Islet precursor cell (in vitro differentiated cells): Measurements from ENCODE around the gene PDE4DIP.
"Not testable (repeated sequence)": the region's sequence is repeated elsewhere in the genome, so short reads cannot be mapped to it uniquely, and the experiment has no call there.

Experiments
- DNase-seq: peaks from one replicate; pipeline ENCODE4 v3.0.0-alpha.2; 2018

The PDE4DIP gene

DNA sequence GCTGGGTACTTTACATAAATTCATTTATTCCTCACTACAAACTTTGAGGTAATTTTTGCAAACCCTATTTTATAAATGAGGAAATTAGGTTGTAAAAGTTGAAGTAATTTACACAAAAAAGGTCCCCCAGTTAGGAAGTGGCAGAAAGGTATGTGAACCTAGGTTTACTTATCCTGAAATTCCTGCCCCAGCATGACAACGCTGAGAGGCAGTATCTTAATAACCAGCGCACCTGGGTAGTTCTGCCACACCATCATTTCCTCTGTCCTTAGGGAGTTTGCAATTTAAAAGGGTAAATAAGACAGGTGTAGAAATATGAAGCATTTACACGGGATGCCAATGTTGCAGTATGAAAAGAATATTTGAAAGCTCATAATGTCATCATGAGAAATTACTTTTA lies 79.6 kb downstream of the PDE4DIP start:
- DNase-seq: not testable (repeated sequence)

DNA sequence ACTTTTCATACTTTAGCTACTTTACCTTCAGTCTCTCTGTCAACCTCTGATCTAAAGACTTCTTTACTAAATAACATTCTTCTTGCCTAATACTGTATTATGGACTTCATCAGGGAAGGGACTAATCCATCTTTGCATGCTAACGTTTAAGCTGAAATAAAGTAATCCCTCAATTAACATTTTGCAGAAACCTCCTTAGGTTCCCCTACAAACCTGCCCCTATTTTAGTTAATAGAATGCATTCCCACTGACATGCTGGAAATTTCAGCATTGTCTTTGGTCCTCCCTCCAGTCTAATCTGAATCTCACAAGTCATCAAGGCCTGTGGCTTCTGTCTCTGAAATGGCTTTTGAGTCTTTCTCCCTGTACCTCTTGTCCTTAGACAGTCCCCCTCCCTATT lies 83.4 kb downstream of the PDE4DIP start:
- DNase-seq: not testable (repeated sequence)

DNA sequence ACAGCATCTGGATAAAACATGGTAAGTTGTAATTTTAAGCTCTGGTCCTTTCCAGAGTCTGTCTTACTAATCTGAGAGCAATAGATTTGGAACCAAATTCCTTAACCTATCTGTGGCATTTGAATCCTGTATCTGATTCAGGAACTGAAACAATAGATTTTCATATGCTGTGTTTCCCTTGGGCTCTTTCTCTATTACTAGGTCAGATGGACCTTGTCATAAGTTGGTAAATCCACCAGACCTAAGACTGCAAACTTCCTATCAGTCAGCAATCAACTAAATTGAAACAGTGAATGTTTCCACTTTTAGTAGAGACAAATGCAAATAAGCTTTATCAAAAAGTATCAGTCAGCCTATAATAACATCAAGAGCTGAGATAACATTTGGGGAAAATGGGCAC lies 85.0 kb downstream of the PDE4DIP start:
- not testable (repeated sequence) for DNase-seq

DNA sequence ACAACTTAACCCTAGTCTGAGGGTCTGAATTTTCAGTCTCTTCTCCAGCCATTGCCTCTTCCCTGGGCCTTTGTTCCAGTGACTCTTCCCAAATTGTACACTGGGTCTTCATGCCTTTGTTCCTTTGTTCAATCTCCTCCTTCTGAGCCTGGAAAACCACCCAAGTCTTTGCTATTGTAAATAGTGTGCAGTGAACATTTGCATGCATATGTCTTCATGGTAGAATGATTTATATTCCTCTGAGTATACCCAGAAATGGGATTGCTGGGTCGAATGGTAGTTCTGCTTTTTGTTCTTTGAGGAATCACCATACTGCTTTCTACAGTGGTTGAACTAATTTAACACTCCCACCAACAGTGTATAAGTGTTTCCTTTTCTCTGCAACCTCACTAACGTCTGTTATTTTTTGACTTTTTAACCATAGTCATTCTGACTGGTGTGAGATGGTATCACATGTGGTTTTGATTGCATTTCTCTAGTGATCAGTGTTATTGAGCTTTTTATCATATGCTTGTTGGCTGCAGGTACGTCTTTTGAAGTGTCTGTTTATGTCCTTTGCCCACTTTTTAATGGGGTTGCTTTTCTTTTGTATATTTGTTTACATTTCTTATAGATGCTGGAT lies 91.3 kb downstream of the PDE4DIP start:
- DNase-seq: not testable (repeated sequence)

DNA sequence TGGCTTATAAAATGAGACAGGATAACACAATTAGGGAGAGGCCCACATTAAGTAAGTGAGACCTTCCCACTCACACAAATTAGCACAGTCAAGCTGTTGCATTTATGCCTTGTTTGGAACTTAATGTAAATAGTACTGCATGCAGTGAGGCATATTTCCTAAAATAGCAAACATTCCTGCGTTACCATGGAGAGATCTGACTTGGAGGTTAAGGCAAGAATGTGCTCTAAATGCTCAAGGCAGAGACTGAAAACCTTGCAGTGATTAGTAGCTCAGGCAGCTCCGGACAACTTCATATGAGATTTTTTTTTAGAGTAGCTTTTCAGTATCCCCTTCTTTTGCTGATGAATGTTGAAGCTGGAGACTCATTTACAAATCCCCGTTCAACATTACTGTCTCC lies 98.7 kb downstream of the PDE4DIP start:
- DNase-seq: not testable (repeated sequence)

DNA sequence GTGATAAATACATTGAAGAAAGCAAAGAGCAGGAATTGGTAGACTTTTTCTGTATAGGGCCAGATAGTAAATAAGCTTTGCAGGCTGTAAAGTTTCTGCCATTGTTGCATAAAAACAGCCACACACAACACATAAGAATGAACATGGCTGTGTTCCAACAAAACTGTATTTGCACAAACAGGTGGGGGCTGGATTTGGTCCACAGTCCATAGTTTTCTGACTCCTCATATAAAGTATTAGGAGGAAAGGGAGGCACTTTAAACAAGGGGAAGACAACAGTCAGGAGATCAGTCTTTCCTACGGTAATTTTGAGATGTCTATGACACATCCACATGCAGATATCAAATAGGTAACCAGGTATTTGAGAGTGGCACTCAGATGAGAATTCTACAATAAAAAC lies 100.9 kb downstream of the PDE4DIP start:
- DNase-seq: not testable (repeated sequence)

DNA sequence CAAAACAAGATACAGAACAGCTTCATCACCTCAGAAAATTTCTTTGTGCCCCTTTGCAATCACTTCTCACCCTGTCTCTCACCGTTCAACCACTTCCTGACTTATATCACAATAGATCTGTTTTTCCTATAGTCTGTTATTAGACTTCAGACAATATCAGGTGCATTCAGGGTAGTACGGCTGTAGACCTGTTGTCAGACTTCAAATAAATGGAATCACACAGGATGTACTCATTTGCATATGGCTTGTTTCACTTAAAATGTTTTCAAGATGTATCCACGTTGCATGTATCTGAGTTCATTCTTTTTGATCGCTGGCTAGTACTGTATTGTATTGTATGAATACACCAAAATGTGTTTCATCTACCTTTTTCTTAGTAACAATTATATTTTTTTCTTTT lies 104.5 kb downstream of the PDE4DIP start:
- DNase-seq: not testable (repeated sequence)

DNA sequence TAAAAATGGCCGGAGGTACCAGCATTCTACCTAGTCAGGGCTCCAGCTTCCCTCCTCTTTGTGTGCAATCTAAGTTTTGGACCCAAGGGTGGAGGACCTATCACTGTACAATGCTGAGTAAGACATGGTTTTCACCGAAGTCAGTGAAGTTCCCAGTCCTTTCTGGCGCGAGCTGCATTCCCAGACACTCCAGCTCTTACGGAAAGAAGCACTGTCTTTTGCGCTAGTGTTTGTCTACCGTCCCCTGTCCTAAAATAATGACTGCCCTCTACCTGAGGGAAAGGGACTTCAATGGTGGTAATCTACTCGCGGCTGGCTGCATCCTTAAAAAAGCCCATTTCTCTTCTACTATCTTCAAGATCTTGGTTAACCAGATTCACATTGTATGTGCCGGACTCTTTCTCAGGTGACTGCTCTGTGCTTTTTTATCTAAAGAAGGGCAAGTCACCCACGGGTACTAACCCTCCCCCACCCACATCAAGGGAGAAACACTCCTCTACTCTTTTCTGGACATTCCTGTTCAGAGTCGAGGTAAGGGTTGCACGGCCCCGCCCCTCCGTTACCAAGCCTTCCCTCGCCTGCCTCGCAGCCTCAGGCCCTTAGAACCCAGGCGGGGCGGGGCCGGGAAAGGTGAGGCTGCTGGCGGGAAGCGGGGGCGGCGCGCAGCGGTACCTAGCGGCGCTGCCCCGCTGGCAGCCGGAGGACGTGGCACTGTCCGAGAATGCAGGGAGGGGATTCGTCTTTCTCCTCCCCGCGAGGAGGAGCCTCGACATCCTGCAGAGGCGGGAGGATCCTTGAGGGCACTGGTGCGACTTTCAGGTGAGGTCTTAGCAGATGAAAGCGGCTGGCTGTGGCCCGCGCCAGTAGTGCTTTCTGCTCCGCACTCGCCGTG lies 107.4 kb downstream of the PDE4DIP start:
- DNase-seq: peak; percentile 94

DNA sequence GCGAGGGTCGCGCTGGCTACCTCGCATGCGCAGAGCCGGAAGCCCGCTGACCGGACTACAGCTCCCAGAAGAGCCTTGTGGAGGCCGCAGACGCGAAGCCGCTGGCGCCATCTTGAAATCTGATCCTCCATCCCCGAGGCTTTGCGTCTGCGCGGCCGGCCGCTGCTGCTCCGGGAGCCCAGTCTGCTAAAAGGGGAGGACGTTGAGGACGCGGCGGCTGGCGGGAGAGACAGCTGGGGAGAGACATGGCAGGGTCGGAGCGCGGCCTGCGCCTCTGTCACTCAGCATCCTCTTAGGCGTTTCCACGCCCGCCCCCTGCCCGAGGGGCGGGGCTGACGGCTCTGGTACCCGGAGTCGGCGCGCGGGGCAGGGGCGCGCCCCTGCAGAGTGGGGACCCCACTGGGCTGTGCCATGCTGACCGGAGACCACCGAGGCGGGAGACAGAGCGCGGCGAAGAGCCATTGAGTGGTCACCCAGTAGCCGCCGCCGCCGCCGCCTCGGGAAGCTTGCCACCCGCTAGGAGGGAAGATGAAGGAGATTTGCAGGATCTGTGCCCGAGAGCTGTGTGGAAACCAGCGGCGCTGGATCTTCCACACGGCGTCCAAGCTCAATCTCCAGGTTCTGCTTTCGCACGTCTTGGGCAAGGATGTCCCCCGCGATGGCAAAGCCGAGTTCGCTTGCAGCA lies 108.2 kb downstream of the PDE4DIP start:
- DNase-seq: not testable (repeated sequence)

DNA sequence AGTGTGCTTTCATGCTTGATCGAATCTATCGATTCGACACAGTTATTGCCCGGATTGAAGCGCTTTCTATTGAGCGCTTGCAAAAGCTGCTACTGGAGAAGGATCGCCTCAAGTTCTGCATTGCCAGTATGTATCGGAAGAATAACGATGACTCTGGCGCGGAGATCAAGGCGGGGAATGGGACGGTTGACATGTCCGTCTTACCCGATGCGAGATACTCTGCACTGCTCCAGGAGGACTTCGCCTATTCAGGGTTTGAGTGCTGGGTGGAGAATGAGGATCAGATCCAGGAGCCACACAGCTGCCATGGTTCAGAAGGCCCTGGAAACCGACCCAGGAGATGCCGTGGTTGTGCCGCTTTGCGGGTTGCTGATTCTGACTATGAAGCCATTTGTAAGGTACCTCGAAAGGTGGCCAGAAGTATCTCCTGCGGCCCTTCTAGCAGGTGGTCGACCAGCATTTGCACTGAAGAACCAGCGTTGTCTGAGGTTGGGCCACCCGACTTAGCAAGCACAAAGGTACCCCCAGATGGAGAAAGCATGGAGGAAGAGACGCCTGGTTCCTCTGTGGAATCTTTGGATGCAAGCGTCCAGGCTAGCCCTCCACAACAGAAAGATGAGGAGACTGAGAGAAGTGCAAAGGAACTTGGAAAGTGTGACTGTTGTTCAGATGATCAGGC lies 108.8 kb downstream of the PDE4DIP start:
- peak; percentile 49 for DNase-seq

DNA sequence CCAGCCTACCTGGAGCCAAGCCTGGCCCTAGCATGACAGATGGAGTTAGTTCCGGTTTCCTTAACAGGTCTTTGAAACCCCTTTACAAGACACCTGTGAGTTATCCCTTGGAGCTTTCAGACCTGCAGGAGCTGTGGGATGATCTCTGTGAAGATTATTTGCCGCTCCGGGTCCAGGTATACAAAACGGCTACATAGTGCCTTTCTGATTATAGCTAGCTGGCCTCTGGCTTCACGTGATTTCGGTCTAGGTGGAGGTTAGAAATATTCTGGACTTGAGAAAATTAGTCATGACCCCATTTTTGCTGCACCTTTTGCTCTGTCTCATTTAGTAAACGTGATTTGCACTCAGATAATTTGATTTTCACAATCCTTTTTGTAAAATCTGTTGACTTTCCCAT lies 109.5 kb downstream of the PDE4DIP start:
- not testable (repeated sequence) for DNase-seq

DNA sequence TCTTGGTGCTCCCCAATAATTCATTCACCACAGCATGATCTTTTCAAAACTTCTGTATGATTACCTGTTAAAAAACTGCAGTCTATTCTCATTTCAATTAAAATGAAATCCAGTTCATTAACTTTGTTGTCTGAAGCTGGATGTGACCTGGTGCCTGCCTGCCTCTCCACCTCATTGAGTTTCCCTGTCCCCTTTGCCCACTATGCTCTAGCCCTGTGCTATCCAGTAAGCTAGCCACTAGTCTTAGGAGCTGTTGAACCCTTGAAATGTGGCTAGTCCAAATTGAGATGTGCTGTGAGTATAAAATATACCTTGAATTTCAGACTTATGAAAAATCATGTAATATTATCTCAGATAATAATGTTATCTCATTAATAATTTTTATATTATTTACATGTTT lies 114.1 kb downstream of the PDE4DIP start:
- not testable (repeated sequence) for DNase-seq

DNA sequence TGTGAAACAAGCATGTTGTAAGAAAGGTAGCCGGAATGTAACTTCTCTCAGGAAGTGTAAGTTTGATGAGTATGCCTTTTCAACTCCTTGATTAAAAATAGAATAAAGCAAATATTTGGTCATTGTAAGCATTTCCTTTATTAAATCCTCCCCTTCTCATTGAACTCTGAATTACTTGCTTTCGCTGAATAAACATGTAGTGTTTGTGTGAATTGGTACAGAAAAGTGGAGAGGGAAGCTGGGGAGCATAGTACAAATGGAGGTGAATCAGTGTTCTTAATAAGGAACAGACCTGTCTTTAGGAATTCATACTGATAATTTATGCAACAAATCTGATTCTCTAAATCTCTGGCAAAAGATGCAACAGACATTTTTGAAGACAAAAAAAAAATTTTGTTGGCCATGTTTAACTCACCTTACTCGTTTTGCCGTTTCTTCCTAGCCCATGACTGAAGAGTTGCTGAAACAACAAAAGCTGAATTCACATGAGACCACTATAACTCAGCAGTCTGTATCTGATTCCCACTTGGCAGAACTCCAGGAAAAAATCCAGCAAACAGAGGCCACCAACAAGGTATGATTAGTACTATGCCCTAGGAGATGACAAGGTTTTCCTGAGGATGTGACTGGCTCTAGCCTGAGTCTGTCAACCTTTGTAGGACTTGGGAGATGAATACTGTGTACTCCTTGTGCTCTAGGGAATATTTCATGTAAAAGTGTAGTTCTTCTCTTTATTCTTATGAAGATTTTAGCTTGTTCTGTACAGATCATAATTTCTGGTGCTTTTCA lies 116.2 kb downstream of the PDE4DIP start:
- not testable (repeated sequence) for DNase-seq

DNA sequence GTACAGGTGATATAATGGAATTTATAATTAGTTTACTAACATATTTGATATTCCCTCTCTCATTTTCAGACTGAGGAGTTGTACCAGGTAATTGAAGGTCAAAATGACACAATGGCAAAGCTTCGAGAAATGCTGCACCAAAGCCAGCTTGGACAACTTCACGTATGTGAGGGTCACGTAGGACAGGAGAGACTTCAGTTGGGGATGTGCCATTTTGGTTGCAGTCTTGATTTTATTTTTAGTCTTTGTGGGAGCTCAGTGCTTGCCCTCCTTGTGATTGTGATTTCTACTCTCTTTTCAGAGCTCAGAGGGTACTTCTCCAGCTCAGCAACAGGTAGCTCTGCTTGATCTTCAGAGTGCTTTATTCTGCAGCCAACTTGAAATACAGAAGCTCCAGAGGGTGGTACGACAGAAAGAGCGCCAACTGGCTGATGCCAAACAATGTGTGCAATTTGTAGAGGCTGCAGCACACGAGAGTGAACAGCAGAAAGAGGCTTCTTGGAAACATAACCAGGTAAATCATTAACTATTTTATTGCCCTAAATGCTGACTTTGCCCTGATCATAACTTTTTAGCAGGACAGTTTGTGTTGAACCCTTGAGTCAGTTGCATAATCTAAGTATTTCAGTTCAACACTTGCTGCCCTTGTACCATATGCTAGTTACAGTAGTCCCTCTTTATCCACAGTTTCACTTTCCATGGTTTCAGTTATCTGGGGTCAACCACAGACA lies 118.1 kb downstream of the PDE4DIP start:
- DNase-seq: not testable (repeated sequence)

DNA sequence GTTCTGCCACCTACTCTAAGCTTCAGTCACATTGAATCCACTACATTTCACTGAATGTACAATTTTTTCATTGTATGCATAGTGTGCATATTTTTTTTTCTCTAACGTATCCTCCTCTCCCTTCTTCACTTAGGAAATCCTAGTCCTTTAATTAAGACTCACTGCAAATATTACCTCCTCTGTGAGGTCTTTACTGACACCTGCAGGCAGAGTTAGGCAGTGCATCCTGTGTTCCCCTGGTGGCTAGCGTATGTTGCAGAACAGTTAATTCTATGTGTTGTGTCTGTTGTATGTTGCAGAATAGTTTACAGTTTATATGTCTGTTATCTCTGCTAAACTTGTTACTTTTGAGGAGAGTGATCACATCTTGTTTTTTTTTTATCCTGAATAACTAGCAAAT lies 121.9 kb downstream of the PDE4DIP start:
- DNase-seq: not testable (repeated sequence)

DNA sequence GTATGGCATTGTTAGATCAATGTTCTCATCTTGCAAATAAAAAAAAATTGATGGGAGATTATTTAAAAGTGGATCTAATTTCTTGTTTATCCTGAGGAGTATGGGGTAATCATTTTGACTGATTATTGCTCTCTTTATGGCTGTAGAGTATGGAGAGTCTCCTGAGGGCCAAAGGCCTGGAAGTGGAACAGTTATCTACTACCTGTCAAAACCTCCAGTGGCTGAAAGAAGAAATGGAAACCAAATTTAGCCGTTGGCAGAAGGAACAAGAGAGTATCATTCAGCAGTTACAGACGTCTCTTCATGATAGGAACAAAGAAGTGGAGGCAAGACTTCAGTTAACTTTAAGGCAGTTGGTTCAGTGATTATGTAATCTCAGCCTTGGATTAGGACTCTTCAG lies 123.4 kb downstream of the PDE4DIP start:
- not testable (repeated sequence) for DNase-seq

DNA sequence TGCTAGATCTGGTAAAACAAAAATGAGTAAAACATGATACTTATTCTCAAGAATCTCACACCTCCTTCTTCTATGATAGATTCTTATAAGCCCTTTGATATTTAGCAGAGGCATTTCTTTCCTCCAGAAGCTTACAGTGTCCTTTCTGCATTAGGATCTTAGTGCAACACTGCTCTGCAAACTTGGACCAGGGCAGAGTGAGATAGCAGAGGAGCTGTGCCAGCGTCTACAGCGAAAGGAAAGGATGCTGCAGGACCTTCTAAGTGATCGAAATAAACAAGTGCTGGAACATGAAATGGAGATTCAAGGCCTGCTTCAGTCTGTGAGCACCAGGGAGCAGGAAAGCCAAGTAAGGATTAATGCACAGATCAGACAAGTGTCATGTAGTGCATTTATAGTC lies 124.5 kb downstream of the PDE4DIP start:
- DNase-seq: not testable (repeated sequence)

DNA sequence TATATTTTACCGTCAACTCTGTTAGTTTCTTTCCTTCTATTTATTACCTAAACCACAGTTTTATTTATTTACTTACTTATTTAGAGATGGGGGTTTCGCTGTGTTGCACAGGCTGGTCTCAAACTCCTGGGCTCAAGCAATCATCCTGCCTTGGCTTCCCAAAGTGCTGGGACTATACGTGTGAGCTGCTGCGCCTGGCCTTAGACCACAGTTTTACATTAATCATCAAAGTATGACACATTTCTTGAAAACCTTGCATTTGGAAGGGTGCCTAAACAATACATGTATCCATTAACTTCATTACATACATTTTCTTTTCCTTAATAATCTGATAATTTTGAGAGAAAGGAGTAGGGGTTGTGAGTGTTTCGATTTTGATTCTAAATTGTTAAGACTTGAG lies 124.9 kb downstream of the PDE4DIP start:
- DNase-seq: not testable (repeated sequence)

DNA sequence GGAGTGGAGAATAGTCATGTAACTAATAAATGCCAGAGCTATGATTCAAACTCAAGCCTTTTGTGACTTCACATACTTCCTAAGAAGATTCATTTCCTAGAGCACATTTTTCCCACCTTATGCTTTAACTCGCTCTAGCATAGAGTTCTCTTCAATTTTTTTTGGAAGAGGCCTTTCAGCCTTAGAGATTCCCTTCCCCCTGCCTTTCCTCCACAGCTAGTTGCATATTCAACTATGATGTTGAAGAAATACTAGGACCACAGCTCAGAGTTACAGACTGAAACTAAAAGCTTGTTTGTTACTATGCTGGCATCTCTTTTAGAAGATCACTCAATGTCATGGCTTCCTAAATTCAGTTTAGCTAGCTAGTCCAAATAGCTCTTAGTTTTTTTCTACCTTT lies 131.2 kb downstream of the PDE4DIP start:
- DNase-seq: not testable (repeated sequence)

DNA sequence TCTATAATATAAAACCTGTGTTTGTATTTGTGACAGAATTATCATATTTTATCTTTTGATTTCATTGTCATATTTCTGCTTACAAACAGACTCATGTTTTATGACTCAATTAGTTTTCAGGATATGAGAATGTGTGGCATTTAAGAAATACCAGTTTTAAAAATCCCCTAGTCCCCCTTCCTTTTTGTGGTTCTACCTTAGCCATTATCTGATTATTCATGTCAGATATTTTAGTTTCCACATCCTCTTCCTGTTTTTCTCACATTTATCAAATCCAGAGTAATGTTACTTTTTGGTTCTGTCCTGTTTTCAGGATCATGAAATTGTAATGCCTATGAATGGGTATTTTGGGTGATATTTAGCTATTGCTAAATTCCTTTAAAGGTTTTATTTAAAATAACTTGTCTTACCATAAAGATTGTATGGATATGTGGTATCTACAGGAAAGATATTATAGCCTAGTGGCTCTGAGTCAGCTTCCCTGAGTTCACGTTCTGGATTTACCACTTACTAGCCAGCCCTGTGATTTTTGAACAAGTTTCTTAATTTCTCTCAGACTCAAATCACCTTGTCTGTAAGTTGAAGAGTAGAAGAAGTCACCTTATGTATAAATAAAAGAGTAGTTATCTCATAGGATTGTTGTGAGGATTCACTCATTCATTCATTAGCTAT lies 131.8 kb downstream of the PDE4DIP start:
- DNase-seq: not testable (repeated sequence)

DNA sequence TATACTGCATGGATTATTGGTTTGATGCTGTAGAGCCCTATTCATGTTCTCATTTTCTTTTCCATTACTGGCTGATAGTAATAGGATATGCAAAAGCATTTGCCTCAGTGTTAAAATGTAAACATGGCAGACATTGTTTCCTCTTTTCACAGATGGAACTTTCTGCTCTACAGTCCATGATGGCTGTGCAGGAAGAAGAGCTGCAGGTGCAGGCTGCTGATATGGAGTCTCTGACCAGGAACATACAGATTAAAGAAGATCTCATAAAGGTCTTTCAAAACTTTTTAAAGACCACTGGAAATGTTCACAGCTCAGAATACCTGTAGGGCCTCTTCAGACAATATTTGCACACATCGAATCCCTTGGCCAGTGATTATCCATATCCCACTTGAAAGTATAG lies 133.6 kb downstream of the PDE4DIP start:
- DNase-seq: not testable (repeated sequence)
